T-helper 17 cell (primary cell): ENCODE data around the gene ING1. TPM values are rescaled to one million over a fixed set of nuclear protein-coding genes. Genes with fewer than 3 reads are reported as not detected.

Source experiments
- ATAC-seq: fragments of 150-1000 bp; cut with Tn5 transposase; 2 replicates; pipeline ENCODE4 v1.10.0; 2021; ENCODE audit warnings: mild to moderate bottlenecking, moderate library complexity
- DNase-seq, 3 donors: peaks; one replicate each; pipeline versions ENCODE4 v3.0.0 to v3.0.0-alpha.2; 2020 to 2021
- H3K9me3 ChIP-seq: one replicate; pipeline ENCODE4 v1.7.0; 2013; ENCODE audit warnings: low read length, mild to moderate bottlenecking; ENCODE audit not compliant: control insufficient read depth, poor library complexity, severe bottlenecking
- H3K27ac Mint-ChIP-seq: one replicate; pipeline ENCODE4 v1.8.0; 2022; ENCODE audit warnings: mild to moderate bottlenecking, moderate library complexity, mixed read lengths
- H3K27me3 Mint-ChIP-seq: one replicate; pipeline ENCODE4 v1.8.0; 2022; ENCODE audit warnings: mixed read lengths
- H3K36me3 Mint-ChIP-seq: one replicate; pipeline ENCODE4 v1.8.0; 2022; ENCODE audit warnings: low read depth, mixed read lengths
- H3K4me1 Mint-ChIP-seq: one replicate; pipeline ENCODE4 v1.8.0; 2022; ENCODE audit warnings: mild to moderate bottlenecking, mixed read lengths
- H3K4me3 Mint-ChIP-seq: one replicate; pipeline ENCODE4 v1.8.0; 2022; ENCODE audit warnings: mild to moderate bottlenecking, moderate library complexity, mixed read lengths
- total RNA-seq, 4 donors: library from RNA in 2 of 4; stranded (reverse) in 2 of 4; gene quantifications; one replicate each; pipeline ENCODE4 v1.2.3 and lab custom pipeline; 2022 to 2026

Gene ING1
- total RNA-seq, 2 donors from 2014 or later, result 15.2 to 15.3 TPM

- Mint-ChIP-seq H3K27me3 (peaks cover 5% of the 10 kb centered on the region), H3K4me3 (no peak overlapping the region), H3K27ac (no peak overlapping the region), H3K36me3 (peaks cover 2% of the 10 kb centered on the region), H3K4me1 (no peaks in the 10 kb centered on the region)
- no peaks in the 10 kb centered on the region for H3K9me3 ChIP-seq
- ATAC-seq, result no peak
- no peak for DNase-seq
Observed at GRCh38 chr13:110746438-110746837, 32.9 kb downstream of the ING1 start.

- Mint-ChIP-seq H3K4me3 (no peak overlapping the region), H3K27me3 (peaks cover 5% of the 10 kb centered on the region), H3K4me1 (no peaks in the 10 kb centered on the region), H3K27ac (no peak overlapping the region), H3K36me3 (peaks cover 4% of the 10 kb centered on the region)
- ATAC-seq (no peak), DNase-seq (no peak)
- H3K9me3 ChIP-seq, result no peaks in the 10 kb centered on the region
Observed at GRCh38 chr13:110748271-110748670, 34.8 kb downstream of the ING1 start.

GRCh38 chr13:110756219-110756631 lies 42.7 kb downstream of the ING1 start:
- Mint-ChIP-seq H3K4me3 (no peak overlapping the region), H3K4me1 (no peaks in the 10 kb centered on the region), H3K27ac (no peak overlapping the region), H3K36me3 (peaks cover 6% of the 10 kb centered on the region), H3K27me3 (peaks cover 25% of the 10 kb centered on the region)
- DNase-seq (no peak), ATAC-seq (no peak)
- H3K9me3 ChIP-seq, result no peaks in the 10 kb centered on the region

GRCh38 chr13:110757296-110757695 lies 43.8 kb downstream of the ING1 start:
- no peak overlapping the region for H3K4me3 Mint-ChIP-seq
- H3K36me3 Mint-ChIP-seq, result peaks cover 6% of the 10 kb centered on the region
- no peaks in the 10 kb centered on the region for H3K4me1 Mint-ChIP-seq
- DNase-seq, result no peak
- no peak overlapping the region for H3K27ac Mint-ChIP-seq
- no peaks in the 10 kb centered on the region for H3K9me3 ChIP-seq
- H3K27me3 Mint-ChIP-seq, result peaks cover 25% of the 10 kb centered on the region
- no peak for ATAC-seq

DNA sequence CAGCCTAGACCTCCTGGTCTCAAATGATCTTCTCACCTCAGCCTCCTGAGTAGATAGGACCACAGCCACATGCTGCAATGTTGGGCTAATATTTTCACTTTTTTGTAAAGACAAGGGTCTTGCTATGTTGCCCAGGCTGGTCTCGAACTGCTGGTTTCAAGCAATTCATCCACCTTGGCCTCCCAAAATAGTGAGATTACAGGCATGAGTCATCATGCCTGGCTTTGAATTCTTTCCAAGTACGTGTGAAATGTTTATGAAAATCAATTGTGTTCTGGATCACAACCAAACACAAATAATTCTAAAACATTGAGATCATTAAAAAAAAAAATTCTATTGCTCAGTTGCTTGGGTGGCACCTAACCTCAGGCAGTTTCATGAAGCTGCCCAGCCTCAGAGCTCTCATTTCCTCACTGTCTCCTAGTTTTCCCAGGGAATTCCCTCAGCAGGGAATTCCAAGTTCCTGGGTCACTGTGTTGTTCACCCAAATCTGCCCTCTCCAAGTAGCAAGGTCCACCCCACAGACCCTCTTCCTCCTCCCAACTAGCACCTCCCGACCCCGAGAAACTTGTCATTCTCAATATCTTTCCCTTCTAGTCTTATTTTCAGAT lies 44.8 kb downstream of the ING1 start:
- Mint-ChIP-seq H3K27me3 (peaks cover 25% of the 10 kb centered on the region), H3K27ac (no peak overlapping the region), H3K4me3 (no peak overlapping the region), H3K4me1 (no peaks in the 10 kb centered on the region), H3K36me3 (peaks cover 4% of the 10 kb centered on the region)
- DNase-seq, result no peak
- no peak for ATAC-seq
- H3K9me3 ChIP-seq, result no peaks in the 10 kb centered on the region

DNA sequence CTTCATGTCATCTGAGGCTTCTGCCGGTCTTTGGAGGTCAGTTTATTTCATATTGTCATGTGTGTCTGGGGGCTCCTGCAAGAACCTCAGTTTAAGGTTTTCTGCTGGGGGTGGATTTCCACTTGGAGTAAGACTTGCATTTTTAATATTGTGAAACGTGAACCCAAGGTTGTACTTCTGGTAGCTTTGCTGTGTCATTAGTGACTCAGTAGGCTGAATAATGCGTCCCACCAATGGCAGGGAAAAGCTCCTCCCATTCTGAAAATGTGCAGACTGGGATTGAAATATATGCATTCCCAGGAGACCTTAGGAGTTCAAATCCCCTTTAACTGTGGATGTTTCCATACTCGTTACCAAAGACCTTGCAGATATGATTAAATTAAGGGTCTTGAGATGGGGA lies 46.2 kb downstream of the ING1 start:
- DNase-seq, result no peak
- H3K27me3 Mint-ChIP-seq, result peaks cover 25% of the 10 kb centered on the region
- ATAC-seq, result no peak

DNA sequence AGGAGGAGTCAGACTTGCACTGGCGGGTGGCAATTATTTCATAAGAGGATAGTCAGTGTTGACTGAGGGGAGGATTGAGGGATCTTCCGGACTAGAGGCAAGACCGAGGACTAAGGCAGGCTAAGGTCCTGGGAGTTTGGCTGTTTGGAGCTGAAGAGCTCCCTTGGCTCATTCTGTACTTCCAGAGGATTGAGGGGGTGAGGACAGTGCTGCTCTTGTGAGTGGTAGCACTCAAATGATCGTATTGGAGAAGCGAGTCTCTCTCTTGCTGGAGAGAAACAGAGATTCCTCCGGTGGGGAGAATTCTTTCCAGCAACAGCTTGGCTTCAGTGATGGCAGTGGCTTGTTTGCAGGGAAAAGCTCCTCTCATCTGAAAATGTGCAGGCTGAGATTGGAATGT lies 47.1 kb downstream of the ING1 start:
- Mint-ChIP-seq H3K27me3 (peaks cover 31% of the 10 kb centered on the region), H3K4me1 (no peaks in the 10 kb centered on the region), H3K4me3 (no peak overlapping the region), H3K27ac (no peak overlapping the region), H3K36me3 (peaks cover 3% of the 10 kb centered on the region)
- no peak for DNase-seq
- no peak for ATAC-seq
- no peaks in the 10 kb centered on the region for H3K9me3 ChIP-seq

More for the DNA sequence above, 46.2 kb downstream of the ING1 start:
- no peak overlapping the region for H3K27ac Mint-ChIP-seq
- no peaks in the 10 kb centered on the region for H3K4me1 Mint-ChIP-seq
- H3K9me3 ChIP-seq, result no peaks in the 10 kb centered on the region
- peaks cover 4% of the 10 kb centered on the region for H3K36me3 Mint-ChIP-seq
- no peak overlapping the region for H3K4me3 Mint-ChIP-seq

DNA sequence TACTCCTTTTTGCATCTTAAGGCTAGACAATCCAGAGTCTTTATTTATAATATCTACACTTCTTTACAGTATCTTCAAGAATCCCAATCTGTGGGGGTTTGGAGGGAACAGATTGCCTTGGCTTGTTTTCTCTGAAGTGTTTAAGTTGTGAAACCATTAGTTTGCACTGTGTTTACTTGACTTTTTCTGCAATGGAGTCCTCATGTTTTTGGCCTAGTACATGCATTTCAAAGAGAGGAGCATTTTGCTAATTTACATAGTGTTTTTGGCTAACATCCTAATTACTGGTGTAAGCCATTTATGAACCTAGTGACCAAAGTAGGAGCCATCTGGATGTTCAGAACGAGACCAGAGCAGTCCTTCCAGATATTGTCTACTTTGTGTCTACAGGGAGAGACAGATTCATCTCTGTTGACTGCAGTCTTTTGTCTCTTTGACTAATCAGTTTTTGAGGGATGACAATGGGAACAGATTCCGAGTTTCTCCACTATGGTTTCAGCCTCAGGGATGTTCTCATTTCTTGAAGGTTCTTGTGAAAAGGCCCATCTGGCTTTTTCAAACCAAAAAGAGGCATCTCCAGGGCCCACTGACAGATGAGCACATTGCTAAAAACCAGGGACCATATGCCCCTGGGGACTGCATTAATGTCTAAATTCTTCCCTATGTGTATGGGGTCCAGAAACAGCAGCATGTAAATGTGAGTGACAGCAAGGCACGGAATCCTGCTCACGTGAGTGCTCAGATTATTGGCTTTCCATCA lies 53.4 kb downstream of the ING1 start:
- Mint-ChIP-seq H3K27ac (no peak overlapping the region), H3K4me3 (no peak overlapping the region), H3K36me3 (no peaks in the 10 kb centered on the region), H3K27me3 (peaks cover 32% of the 10 kb centered on the region), H3K4me1 (no peaks in the 10 kb centered on the region)
- no peaks in the 10 kb centered on the region for H3K9me3 ChIP-seq
- no peak for ATAC-seq
- no peak for DNase-seq

DNA sequence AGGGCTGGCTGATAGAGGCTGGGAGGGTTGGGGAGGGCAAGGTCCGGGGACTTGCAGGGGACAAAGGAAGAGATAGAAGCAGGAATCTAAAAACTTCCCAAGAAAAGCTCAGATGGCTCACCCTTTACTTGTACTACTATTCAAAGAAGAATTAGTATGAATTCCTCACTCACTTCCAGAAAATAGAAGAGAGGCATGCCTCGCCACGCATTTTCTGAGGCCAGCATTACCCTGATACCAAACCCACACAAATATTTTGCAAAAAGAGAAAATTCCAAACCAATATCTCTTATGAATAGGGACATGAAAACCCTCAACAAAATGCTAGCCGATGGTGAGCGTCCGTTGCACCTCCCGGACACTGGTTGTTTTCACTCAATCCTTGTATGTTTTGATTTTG lies 54.0 kb downstream of the ING1 start:
- Mint-ChIP-seq H3K27me3 (peaks cover 32% of the 10 kb centered on the region), H3K4me3 (no peak overlapping the region), H3K36me3 (no peaks in the 10 kb centered on the region), H3K4me1 (no peaks in the 10 kb centered on the region), H3K27ac (no peak overlapping the region)
- H3K9me3 ChIP-seq, result no peaks in the 10 kb centered on the region
- ATAC-seq (no peak), DNase-seq (no peak)

- Mint-ChIP-seq H3K4me3 (no peak overlapping the region), H3K4me1 (no peaks in the 10 kb centered on the region), H3K27me3 (peaks cover 39% of the 10 kb centered on the region), H3K27ac (no peak overlapping the region), H3K36me3 (no peaks in the 10 kb centered on the region)
- no peaks in the 10 kb centered on the region for H3K9me3 ChIP-seq
- no peak for ATAC-seq
- no peak for DNase-seq
Observed at GRCh38 chr13:110769097-110769496, 55.6 kb downstream of the ING1 start.

DNA sequence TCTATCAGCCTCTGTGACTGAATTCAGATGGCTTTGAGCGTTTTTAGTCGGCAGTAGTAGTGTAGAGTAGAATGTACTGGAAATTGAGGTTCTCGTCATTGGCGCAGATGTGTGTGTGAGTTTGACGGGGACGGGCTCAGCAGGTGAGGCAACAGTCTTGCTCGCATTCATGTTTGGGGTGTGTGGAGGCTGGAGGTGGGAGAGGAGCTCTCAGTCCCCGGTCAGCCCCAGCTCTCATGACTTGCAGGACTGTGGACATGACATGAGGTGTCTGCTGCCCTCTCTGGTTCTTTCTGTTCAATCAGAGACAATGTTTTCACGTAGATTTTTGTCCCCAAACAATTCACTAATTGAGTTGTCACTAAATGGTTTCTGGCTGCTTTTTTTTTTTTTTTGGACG lies 57.2 kb downstream of the ING1 start:
- Mint-ChIP-seq H3K36me3 (peaks cover 2% of the 10 kb centered on the region), H3K4me1 (no peaks in the 10 kb centered on the region), H3K27me3 (peaks cover 48% of the 10 kb centered on the region)

DNA sequence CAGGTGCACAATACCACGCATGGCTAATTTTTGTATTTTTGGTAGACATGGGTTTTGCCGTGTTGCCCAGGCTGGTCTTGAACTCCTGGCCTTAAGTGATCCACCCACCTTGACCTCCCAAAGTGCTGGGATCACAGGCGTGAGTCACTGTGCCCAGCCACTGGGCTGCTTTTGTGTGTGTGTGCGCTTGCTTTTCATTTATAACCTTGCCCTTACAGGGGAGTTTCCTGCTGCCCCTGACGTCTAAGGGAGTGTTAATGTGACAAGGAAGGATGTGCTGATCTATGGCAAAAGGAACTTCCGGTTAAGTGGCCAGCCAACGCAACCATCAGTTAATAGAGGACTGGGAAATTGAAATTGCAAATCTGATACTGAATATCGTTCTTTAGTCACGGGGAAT lies 57.7 kb downstream of the ING1 start:
- no peak overlapping the region for H3K4me3 Mint-ChIP-seq
- no peak overlapping the region for H3K27ac Mint-ChIP-seq
- no peaks in the 10 kb centered on the region for H3K4me1 Mint-ChIP-seq
- H3K9me3 ChIP-seq, result no peaks in the 10 kb centered on the region
- H3K36me3 Mint-ChIP-seq, result peaks cover 2% of the 10 kb centered on the region
- H3K27me3 Mint-ChIP-seq, result peaks cover 48% of the 10 kb centered on the region
- ATAC-seq (no peak), DNase-seq (no peak)

More for the DNA sequence above, 57.2 kb downstream of the ING1 start:
- Mint-ChIP-seq H3K27ac (no peak overlapping the region), H3K4me3 (no peak overlapping the region)
- DNase-seq (no peak), ATAC-seq (no peak)
- no peaks in the 10 kb centered on the region for H3K9me3 ChIP-seq

DNA sequence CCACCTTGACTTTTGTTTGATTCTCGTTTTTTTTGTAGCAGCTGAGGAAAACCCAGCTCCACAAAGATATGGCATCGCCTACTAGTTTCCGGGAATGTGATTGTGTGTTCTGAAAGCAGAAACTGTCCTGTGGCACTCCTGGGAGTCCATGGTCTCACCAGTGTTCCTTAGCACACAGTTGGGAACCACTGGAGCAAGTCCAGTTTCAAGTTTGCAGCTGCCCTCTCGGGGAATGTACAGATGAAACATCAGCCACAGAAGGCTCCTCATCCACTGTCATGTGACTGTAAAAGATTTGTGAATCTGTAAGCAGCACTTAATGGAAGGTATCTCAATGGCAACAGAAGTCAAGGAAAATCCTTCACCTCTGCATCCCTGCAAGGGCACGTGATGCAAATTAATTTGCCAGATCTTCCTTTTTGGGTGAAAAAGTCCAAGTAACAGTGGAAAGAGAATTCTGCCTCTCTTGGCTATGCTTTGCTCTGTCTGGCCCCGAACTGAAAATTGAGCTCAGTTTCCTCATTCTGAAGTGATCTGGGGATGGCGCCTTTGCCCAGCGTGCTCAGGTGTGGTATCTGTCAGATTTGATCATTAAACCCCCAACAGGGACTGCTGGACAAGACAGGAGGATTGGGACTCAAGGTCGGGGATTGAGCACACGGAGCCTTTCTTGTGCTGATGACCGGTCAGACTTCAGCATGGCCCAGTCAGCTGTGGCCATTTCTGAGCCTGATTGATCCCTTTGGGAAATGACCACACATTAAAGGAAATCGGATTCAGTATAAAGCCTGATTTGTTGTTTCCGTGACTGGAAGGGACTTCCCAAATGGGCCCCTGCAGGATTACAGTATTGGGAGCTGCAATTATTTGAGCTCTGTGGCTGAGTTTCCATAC lies 58.8 kb downstream of the ING1 start:
- H3K4me1 Mint-ChIP-seq, result no peaks in the 10 kb centered on the region
- H3K27me3 Mint-ChIP-seq, result peaks cover 52% of the 10 kb centered on the region
- H3K27ac Mint-ChIP-seq, result no peak overlapping the region
- DNase-seq, result no peak
- no peak for ATAC-seq
- H3K4me3 Mint-ChIP-seq, result no peak overlapping the region
- H3K36me3 Mint-ChIP-seq, result peaks cover 2% of the 10 kb centered on the region
- no peaks in the 10 kb centered on the region for H3K9me3 ChIP-seq
